Large intestine (tissue), 3 donors: ENCODE data around the gene RBMX. TPM values are rescaled to one million over a fixed set of nuclear protein-coding genes. Genes with fewer than 3 reads are reported as not detected.

Source experiments
- DNase-seq, 2 donors: peaks; one replicate each; pipeline versions ENCODE4 v3.0.0 to v3.0.0-alpha.2; 2013
- H3K27ac ChIP-seq: one replicate; pipeline ENCODE4 v1.5.1; 2013; ENCODE audit warnings: low read length
- H3K27me3 ChIP-seq: 2 replicates; pipeline ENCODE4 v1.6.1; 2013; ENCODE audit warnings: low read length; ENCODE audit not compliant: control insufficient read depth, insufficient read depth
- H3K36me3 ChIP-seq: 2 replicates; pipeline ENCODE4 v1.6.1; 2013; ENCODE audit warnings: low read length; ENCODE audit not compliant: control insufficient read depth, insufficient read depth
- H3K4me1 ChIP-seq: one replicate; pipeline ENCODE4 v1.6.1; 2013; ENCODE audit warnings: low read length; ENCODE audit not compliant: control insufficient read depth, insufficient read depth
- H3K4me3 ChIP-seq: one replicate; pipeline ENCODE4 v1.5.1; 2013; ENCODE audit warnings: low read length
- H3K9me3 ChIP-seq: one replicate; pipeline ENCODE4 v1.6.1; 2013; ENCODE audit warnings: mild to moderate bottlenecking, low read depth, low read length, moderate library complexity; ENCODE audit not compliant: control insufficient read depth
- WGBS: methylation state at CpG from one replicate; pipeline ENCODE4 v1.1.5; 2013; ENCODE audit warnings: low lambda C conversion rate; ENCODE audit not compliant: insufficient coverage; 5-methylcytosine and 5-hydroxymethylcytosine counted together
- polyA plus RNA-seq: library from polyadenylated mRNA; unstranded; fragments of 120-200 nt; gene quantifications from one replicate; pipeline ENCODE4 v1.2.1, GENCODE V29; 2013

The RBMX gene
- polyA plus RNA-seq, 1 donor = 255 TPM

- Histone ChIP-seq H3K4me3 (no peak overlapping the region), H3K27me3 (no peaks in the 10 kb centered on the region), H3K27ac (no peak overlapping the region), H3K4me1 (no peaks in the 10 kb centered on the region), H3K36me3 (peaks cover 30% of the 10 kb centered on the region), H3K9me3 (no peaks in the 10 kb centered on the region)
- DNase-seq = no peak
- no CpG with 5 or more reads among the region's 4 CpGs for WGBS
Observed at GRCh38 chrX:136867096-136867491, 13.4 kb downstream of the RBMX start.

DNA sequence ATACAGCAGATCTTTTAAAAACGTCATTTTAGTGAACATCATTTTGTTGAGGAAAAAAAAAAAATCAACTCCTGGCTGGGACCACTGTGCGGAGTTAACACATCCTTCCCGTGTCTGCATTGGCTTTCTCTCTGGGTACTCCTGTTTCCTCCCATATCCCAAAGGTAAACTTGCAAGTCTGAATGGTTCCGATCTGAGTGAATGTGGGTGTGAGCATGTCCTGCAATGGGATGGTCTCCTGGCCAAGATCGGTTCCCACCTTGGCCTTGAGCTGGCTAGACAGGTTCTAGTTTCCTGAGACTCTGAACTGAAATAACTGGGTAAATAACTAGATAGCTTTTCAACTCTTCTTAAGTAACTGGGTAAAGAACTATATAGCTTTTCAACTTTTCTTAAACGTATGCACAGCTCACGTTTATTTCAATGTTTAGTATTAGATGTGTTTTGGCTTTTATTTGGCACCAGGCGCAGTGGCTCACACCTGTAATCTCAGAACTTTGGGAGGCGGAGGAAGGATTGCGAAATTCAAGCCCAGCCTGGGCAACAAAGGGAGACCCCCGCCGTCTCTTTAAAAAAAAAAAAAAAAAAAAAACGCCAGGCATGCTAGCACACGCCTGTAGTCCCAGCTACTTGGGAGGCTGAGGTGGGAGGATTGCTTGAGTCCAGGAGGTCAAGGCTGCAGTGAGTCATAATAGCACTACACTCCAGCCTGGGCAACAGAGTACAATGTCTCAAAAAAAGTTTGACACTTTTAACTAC lies 14.0 kb downstream of the RBMX start:
- no peak overlapping the region for H3K27ac ChIP-seq
- H3K27me3 ChIP-seq = no peaks in the 10 kb centered on the region
- H3K4me3 ChIP-seq = no peak overlapping the region
- WGBS = no CpG with 5 or more reads among the region's 14 CpGs
- no peaks in the 10 kb centered on the region for H3K4me1 ChIP-seq
- H3K9me3 ChIP-seq = no peaks in the 10 kb centered on the region
- DNase-seq = no peak
- peaks cover 31% of the 10 kb centered on the region for H3K36me3 ChIP-seq

GRCh38 chrX:136865270-136866158 lies 15.0 kb downstream of the RBMX start:
- Histone ChIP-seq H3K4me1 (no peaks in the 10 kb centered on the region), H3K9me3 (no peaks in the 10 kb centered on the region), H3K36me3 (peaks cover 26% of the 10 kb centered on the region), H3K27ac (no peak overlapping the region), H3K27me3 (no peaks in the 10 kb centered on the region), H3K4me3 (no peak overlapping the region)
- no peak for DNase-seq
- no CpG with 5 or more reads among the region's 9 CpGs for WGBS

DNA sequence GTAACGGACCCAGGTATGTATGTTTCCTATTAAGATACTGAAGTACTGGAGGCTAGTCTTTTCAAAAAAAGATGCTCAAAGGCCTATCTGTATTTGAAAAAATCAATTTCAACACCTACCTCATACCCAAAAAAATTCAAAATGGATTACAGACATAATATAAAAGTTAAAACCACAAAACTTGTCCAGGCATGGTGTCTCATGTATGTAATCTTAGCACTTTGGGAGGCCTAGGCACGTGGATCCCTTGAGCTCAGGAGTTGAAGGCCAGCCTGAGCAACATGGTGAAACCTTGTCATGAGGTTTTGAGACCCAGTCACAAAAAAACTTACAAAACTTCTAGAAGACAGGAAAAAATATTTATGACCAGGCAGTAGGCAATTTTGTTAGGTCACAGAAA lies 16.7 kb downstream of the RBMX start:
- no peaks in the 10 kb centered on the region for H3K9me3 ChIP-seq
- peaks cover 27% of the 10 kb centered on the region for H3K36me3 ChIP-seq
- no peak overlapping the region for H3K27ac ChIP-seq
- no peak for DNase-seq
- H3K4me1 ChIP-seq = no peaks in the 10 kb centered on the region
- no peak overlapping the region for H3K4me3 ChIP-seq
- no peaks in the 10 kb centered on the region for H3K27me3 ChIP-seq
- WGBS = no CpG with 5 or more reads among the region's 2 CpGs

- WGBS = no CpG with 5 or more reads among the region's 5 CpGs
- no peaks in the 10 kb centered on the region for H3K27me3 ChIP-seq
- DNase-seq = no peak
- H3K4me1 ChIP-seq = no peaks in the 10 kb centered on the region
- no peak overlapping the region for H3K4me3 ChIP-seq
- no peaks in the 10 kb centered on the region for H3K9me3 ChIP-seq
- H3K36me3 ChIP-seq = peaks cover 17% of the 10 kb centered on the region
- no peak overlapping the region for H3K27ac ChIP-seq
Observed at GRCh38 chrX:136862546-136862945, 18.0 kb downstream of the RBMX start.

DNA sequence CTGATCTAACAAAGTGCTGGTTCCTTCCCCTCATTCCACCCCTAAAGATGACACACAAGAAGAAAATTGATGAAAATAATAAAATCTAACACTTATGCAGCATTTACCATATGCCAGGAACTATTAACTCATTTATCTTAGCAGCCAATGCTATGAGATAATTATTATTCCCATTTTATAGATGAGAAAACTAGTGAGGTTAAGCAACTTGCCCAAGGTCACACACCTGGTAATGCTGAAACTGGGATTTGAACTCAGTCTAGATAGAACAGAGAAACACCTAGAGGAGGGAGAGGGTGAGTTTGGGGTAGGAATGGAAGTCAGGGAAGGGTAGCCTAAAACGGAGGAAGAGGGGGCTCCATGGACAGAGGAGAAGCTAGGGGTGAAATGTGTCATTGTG lies 18.6 kb downstream of the RBMX start:
- Histone ChIP-seq H3K27me3 (no peaks in the 10 kb centered on the region), H3K36me3 (peaks cover 17% of the 10 kb centered on the region), H3K27ac (no peak overlapping the region), H3K4me1 (no peaks in the 10 kb centered on the region), H3K4me3 (no peak overlapping the region), H3K9me3 (no peaks in the 10 kb centered on the region)
- DNase-seq = no peak
- no CpG with 5 or more reads among the region's 1 CpG for WGBS

GRCh38 chrX:136858007-136858756 lies 22.3 kb downstream of the RBMX start:
- DNase-seq = no peak
- Histone ChIP-seq H3K27ac (no peak overlapping the region), H3K36me3 (peaks cover 16% of the 10 kb centered on the region), H3K9me3 (no peaks in the 10 kb centered on the region), H3K27me3 (no peaks in the 10 kb centered on the region), H3K4me1 (no peaks in the 10 kb centered on the region), H3K4me3 (no peak overlapping the region)
- WGBS = no CpG with 5 or more reads among the region's 4 CpGs

- Histone ChIP-seq H3K36me3 (peaks cover 9% of the 10 kb centered on the region), H3K9me3 (no peaks in the 10 kb centered on the region)
Observed at GRCh38 chrX:136856551-136856950, 24.0 kb downstream of the RBMX start.

DNA sequence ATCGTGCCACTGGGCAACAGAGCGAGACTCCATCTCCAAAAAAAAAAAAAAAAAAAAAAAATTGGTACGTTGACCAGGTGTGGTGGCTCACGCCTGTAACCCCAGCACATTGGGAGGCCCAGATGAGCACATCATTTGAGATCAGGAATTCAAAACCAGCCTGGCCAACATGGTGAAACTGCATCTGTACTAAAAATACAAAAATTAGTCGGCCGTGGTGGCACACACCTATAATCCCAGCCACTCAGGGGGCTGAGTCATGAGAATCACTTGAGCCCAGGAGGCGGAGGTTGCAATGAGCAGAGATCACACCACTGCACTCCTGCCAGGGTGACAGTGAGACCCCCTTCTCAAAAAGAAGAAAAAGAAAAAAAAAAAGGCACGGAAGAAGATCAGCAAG lies 24.5 kb downstream of the RBMX start:
- Histone ChIP-seq H3K4me1 (no peaks in the 10 kb centered on the region), H3K4me3 (no peak overlapping the region), H3K27ac (no peak overlapping the region), H3K9me3 (no peaks in the 10 kb centered on the region), H3K36me3 (peaks cover 8% of the 10 kb centered on the region), H3K27me3 (no peaks in the 10 kb centered on the region)
- DNase-seq = no peak
- WGBS = 100% methylated on average over 1 of the region's 8 CpGs

More at GRCh38 chrX:136856551-136856950, 24.0 kb downstream of the RBMX start:
- no peaks in the 10 kb centered on the region for H3K27me3 ChIP-seq
- H3K4me3 ChIP-seq = no peak overlapping the region
- H3K4me1 ChIP-seq = no peaks in the 10 kb centered on the region
- DNase-seq = no peak
- WGBS = no CpG with 5 or more reads among the region's 6 CpGs
- no peak overlapping the region for H3K27ac ChIP-seq

DNA sequence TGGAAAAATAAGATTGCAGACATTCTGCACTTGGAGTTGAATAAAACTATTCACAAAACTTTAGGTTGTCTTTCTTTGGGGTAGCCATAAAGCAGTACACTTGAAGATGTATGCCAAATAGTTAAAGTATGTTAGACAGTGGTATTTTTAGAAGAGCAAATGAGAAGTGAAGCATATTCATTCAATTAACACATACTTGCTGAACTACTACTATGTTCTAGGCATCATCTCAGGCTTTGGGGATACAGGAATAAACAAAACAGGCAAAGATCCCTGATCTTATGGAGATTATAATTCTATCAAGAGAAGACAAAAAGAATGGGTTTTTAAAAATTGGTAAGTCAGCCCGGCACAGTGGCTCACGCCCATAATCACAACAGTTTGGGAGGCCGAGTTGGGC lies 29.0 kb downstream of the RBMX start:
- no peaks in the 10 kb centered on the region for H3K9me3 ChIP-seq
- H3K4me3 ChIP-seq = no peak overlapping the region
- no peaks in the 10 kb centered on the region for H3K4me1 ChIP-seq
- DNase-seq = no peak
- no CpG with 5 or more reads among the region's 3 CpGs for whole genome bisulfite sequencing
- H3K27me3 ChIP-seq = no peaks in the 10 kb centered on the region
- H3K27ac ChIP-seq = no peak overlapping the region
- peaks cover 13% of the 10 kb centered on the region for H3K36me3 ChIP-seq
